NK-92 (cell line): ENCODE data around the gene CAMK2D.
"Not testable (repeated sequence)": the region's sequence is repeated elsewhere in the genome, so short reads cannot be mapped to it uniquely, and the experiment has no call there.

Experiments
- DNase-seq: peaks from one replicate; lab custom pipeline; 2025; ENCODE audit not compliant: unreplicated experiment; lab: John Stamatoyannopoulos, UW

The CAMK2D gene

DNA sequence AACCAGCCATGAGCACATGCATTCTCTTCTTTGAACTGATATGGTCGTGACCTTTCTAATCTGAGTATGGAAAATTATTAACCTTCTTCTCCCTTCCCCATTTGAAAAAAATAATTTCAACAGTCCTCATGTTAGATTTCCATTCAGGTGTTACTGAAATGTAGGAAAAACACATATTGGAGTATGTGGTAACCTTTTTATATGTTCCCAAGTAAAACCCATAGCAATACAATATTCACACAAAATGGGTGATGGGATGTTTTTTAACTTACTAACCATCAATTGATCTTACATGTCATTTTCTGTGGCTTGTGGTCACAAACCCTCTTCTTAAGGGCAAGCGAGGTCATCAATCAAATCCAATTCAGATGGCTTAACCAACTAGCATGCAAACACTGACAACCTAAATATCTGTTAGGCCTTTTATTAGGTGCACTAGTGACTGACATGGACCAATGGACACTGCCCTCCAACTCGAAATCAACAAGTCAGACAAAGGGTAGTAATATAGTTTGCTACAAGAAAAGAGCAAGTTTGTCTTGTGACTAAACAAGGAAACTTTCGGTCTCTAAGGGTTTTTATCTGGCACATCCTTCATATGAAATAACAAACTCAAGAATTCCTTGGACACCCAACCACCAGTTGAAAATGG lies 74.3 kb downstream of the CAMK2D start:
- no peak for DNase-seq

DNA sequence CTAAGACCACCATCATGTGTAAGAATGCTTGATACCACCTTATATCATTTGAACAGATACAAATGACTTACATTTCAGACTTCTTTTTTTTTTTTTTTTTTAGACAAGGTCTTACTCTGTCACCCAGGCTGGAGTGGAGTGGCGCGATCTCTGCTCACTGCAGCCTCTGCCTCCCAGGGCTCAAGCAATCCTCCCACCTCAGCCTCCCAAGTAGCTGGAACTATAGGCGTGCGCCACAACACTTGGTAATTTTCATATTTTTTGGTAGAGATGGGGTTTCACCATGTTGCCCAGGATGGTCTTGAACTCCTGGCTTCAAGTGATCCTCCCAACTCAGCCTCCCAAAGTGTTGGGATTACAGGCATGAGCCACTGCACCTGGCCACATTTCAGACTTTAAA lies 76.4 kb downstream of the CAMK2D start:
- DNase-seq, result not testable (repeated sequence)

DNA sequence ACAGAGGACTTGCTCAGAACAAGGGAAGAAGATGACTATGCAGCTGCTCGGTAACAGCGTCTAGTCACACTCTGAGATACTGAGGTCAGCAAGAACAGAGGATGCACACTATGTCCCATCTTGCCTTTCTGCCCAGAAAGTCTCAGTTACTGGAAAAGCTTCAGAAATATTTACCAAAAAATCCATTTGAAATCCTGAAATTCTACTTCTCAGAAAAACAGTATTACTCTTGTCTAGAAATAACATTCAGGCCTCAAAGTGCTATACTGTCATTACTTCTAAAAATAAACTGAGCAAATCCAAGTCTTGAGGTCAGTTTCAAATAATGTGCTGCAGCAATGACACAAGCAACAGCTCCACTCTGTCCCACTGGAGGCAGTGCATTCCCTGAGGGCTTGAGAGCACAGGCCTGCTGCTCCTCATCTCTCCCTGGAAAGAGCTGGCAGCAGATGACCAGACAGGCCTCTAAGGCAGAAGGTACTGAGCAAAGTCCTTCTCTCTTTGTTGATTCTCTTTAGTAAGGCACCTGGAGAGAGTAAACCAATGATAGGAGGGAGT lies 76.9 kb downstream of the CAMK2D start:
- no peak for DNase-seq

DNA sequence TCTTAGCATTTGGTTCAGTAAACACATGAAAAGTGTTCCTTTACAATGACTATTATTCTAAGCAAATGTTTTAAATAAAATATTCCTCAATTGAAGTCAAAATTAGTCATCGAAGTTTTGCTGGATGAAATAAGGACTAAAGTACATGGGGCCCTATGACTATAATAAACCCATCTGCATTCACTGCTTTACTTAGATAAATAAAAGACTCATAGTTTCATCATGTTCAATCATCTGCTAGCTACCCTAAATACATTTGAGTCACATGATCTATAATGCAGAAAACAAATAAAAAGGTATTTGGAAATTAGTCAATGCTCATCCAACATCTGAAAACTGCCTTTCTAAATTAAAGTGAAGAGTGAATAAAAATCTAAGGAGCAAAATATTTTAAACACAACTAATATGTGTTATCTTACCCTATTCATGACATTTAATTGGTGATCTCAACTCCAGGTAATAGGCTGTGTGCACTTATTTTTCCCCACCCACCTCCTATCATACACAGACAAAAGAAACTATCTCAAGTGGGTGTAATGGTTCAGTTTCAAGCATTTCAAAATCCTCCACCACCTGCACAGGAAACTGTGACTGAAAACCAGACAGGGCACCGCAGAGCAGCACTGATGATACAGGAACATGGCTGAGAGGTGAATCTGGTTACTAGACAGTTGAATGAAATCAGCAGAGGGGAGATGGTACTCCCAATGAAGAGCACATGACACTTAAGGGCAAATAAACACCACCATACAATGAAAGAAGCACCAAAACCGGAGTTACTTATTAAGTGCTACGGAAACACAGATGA lies 78.6 kb downstream of the CAMK2D start:
- DNase-seq, result no peak

DNA sequence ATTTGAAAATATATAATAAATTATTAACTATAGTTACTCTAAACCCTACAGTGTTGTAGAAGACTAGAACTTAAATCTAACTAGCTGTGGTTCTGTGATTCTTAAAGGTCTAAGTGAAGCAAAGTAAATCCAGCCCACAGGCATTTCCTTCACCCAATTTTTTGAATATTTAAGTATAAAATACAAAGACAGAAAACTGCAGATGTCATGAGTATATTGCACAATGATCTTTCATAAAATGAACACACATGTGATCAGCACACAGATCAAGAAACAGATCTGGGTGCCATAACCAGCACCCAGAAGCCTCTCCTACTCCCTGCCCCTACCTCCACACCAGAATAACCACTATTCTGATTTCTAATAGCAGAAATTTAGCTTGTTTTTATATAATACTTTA lies 82.9 kb downstream of the CAMK2D start:
- no peak for DNase-seq

DNA sequence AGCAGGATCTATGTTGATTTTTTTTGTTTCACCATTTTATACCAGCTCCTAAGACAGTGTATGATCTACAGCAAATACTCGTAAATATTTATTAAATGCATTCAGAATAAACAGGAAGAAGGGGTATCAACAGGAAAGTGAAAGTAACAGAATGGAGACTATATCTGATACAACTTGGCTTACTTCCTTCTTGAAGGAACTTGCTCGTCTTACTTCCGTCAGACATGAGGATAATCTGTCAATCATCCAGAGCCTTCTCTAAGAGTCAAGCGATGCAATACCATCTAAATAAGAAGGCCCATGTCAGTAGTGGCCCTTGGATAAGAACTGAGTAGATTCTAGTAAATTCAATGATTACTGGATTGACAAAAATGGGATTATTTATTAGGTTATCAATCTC lies 84.2 kb downstream of the CAMK2D start:
- no peak for DNase-seq

DNA sequence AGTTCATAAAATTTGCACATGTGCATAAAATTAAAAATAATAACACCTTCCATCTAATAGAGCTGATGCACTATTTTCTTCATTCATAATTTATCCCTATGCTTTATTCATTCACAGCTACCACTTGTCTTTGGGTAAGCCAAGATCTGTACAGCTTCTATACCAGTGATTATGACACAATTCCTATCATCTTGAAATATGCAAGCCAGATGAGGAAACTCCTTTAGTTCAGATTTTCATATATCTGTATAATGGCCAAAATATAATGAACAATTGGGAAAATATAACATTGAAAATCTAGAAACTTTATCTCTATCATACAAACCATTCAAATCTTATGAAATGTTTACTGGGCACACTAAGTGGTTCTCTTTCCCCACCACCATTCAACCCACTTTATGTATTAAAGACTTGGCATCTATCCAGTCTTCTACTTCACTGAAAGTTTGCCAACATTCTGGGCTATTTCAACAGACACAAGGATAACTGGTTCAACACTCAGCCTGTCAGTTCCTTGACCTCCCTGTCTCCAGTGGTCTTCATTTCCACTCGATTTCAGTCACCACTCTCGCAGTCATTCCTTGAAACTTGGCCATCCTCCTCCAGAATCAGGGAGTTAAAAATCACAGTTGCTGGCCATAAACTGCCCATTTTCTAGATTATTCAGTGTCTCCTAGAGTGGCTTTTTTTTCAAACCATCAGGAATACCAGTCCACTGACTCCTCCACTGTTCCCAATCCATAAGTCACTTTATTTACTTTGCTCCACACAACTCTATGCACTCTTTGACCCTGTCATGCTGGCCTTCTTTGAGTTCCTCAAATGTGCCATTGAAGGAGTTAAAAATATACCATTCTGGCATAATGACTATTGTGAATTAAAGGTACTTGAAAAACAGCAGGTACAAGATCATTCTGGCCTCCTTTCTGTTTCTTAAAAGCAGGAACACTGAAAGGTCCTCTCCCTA lies 85.5 kb downstream of the CAMK2D start:
- DNase-seq, result no peak

DNA sequence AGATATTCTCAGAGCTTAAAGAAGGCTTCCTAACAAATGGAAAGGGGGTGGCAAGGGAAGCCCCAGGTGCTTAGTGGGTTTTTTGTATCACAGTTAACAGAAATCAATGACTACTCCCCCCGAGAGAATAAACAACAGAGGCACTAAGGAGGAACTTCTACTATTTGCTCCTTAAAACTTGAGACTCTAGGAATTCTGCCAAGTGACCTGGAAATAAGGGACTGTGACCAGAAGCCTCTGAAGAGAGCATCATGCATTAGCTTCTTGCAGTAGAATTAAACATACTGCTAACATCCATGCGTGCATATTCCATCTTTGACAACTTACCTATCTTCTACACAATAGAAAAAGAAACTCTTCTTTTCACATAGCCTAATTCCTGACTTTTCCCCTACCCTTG lies 86.8 kb downstream of the CAMK2D start:
- DNase-seq, result no peak

DNA sequence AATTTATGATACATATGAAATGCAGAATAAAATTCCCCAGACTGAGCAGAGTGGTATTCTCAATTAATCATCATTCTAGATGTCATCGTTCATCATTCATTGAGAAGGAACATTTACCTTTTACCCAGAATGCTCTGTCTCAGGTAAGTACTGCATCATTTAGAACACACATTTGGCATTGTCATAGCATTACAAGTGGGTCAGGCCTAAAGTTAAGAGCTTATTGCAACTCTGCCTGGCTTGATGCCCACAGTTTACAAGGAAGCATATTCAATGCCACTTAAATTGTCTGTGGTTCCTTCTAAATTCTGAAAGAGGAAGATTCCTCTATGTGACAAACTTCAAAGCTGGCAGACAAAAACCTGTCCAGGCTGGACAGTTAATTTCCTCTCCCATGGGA lies 87.3 kb downstream of the CAMK2D start:
- no peak for DNase-seq

DNA sequence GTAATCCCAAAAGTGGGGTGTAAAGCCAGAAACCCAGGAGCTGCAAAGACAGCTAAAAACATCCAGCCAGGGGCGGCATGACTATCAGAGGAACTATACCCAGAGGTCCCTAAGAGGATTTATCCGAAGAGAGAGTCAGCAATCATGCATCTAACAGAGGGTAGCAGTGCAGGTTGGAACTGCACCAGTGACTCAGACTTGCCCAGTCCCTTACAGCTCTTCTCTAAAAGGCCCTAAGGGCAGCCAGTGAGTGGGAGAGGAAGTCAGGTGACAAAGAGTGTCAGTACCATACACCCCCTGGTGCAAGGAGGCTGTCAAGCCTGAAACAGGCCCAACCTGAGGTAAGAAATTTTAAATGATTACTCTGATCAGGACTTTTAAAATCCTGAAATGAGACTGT lies 88.1 kb downstream of the CAMK2D start:
- DNase-seq, result no peak

DNA sequence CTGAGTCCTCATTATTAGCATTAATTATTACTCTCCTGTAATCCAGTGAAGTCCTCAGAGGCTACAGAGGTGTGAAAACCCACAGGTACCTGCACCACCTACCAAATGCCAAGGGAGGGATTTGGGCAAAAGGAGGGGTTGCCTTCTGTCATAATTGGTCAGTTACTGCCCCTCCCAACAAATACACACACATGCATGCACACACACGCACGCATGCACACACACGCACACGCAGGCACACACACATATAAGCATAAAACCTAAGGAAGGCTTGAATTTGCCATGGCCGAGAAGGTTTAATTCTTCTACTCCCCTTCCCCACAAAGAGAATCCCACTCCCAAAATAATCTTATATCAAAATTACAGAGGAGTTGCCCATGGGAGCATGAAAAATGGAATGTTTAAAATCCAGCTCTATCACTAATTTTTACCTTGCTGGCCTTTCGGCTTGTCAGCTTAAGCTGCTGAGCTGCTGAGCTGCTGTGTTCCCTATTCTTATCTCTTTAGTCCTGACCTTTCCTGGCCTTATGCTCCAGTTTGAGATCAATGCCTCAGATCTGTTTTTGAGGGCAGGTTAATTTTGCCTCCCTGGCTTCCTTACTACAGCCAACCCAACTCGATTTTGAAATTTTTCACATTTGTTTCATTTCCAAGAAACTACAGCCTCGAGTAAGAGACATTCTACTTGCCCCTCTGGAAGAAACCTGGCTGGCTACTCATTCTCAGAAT lies 95.0 kb downstream of the CAMK2D start:
- no peak for DNase-seq

DNA sequence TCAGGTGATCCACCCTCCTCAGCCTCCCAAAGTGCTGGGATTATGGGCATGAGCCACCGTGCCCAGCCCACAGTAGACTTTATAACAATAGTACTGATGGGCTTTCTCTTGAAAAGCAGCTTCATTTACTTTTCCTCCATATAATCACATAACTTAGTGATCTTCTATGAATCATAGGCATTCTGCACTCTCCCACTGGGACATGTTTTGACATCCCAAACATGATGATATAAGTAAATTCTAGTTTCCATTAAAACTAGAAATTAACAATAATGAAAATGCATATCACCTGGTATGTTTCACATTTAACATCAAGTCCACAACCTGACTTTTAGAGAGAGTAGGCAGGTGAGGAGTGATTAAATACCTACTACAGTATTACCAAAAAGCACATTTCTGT lies 96.5 kb downstream of the CAMK2D start:
- DNase-seq, result no peak

DNA sequence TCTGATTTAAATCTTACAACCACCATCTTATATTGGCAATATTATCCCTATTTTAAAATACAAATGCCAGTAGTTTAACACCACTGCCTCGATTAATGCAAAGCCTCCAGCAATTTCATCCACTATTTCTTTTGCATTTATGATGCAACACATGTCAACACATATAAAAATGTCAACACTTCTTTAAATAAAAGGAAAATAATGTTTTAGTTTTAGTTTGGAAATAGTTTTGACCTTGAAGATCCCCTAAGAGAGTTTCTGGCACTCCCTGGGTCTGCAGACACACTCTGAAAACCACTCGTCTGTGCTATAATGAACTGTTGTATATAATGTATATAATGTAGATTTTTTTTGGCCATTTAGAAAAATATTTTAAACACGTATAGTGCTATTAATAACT lies 99.0 kb downstream of the CAMK2D start:
- DNase-seq, result no peak

DNA sequence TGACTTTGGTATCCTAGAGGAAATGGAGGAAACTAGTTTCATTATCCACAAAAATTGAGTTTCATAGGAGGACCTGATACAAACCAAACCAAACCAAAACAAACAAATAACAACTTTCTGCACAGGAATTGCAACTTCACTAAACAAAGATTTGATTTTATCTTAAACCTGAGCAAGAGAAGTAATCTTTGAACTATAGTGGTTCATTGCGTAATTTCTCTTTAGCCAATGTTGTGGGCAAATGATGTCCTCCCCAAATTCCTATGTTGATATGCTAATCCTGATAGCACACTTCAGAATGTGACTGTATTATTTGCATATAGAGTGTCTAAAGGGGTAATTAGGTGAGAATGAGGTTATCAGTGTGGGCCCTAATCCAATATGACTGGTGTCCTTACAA lies 102.4 kb downstream of the CAMK2D start:
- no peak for DNase-seq

DNA sequence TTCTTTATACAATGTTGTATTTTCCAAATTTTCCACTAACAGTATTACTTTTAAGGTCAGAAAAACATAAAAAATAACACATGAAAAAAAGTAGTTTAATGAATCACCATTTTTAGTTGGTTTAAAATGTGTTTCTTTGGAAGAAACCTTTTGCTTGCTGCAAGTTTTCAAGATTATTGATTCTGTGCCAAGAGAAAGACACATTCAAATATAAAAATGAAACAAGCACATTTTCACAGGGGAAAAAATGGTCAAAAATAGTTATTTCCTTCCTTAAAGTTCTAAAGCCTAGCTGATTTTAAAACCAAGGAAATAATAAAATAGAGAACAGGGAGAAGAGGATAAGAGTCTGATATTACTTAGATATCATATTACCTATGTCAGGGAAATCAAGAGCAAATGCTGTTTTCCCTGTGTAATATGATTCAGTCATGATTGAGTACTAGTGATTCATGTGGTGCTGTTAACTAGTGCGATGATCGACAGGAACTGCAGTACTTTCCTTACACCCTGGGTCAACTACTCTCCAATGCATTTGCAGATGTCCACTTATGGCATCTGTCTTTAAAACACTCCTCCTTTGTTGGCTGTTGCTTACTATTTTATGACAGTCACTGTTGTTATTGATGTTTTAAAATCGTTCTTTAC lies 103.8 kb downstream of the CAMK2D start:
- DNase-seq, result no peak

DNA sequence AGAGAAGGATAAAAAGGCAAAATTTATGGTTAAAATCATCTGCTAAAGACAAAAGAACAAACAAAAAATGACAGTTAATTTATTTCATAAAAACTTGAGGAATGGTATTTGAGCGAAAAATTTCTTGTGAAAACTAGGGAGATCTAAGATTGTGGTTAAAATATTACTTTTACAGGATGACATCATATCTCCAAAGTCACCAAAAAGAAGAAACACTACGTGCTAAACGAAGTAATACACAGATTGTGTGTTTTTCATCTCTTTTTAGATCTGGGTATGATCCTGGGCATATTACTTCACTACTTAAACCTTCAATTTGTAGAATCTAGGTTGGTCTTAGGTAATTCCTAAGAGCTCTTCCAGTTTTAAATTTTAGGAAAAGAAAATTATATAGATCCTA lies 107.7 kb downstream of the CAMK2D start:
- DNase-seq, result no peak

DNA sequence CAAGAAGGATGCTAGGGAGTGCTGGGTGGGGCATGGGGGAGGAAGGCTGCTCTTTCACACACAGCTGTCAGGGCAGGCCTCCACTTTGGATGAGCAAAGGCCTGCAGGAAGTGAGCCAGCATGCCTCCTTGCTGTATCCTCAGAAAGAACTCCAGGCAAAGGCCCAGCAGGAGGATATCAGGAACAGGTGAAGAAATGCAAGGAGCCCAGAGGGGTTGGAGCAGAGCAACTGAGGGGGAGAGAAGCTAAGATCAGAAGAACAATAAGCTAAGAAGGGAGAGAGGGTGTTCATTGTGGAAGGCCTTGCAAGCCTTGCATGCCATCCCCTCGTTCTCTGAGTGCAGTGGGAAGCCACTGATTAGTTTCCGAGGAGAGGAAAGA lies 115.1 kb downstream of the CAMK2D start:
- DNase-seq, result no peak

DNA sequence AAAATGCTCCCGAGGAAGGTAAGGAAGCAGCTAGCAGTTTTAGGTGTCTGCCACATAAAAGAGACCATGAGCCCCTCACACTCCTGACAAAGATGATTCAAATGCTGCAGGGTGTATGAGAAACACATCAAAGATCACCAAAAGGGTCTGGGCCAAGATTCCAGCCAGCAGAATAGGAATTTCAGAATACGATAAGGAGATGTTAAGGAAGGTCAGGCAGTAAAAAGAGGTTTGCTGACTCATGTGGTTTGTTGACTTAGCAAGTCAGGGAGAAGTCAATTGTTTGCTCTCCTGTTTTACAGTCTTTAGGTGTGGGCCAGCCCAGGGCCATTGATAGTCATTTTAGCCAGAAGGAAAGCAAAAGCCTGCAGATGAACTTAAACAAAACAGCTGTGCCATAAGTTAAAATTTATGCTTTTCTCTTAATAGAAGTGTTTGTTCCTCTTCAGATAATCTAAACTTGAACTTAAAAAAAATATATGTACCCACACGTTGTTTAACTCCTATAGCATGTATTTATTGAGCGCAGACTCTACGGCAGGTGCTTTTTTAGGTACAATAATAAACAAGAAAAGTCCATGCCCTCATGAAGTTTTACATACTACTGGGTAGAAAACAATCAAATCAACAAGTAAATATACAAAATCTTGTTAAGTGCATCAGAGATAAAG lies 115.6 kb downstream of the CAMK2D start:
- DNase-seq, result no peak

DNA sequence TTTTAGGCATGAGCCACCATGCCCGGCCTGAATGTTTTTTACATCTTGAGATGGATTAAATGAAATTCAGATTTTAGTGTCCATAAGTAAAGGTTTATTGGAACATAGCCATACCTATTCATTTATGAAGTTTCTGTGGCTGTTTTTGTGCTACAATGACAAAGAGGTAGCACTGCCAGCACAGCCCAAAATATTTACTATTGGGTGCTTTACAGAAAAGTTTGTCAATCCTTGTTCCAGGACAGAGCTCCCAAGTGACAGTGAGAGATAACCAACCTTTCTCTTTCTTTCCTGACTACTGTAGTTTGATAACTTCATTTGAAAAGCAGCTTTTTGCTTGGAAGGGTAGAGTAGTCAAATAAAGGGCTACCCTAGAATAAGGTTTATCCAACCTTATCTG lies 116.2 kb downstream of the CAMK2D start:
- no peak for DNase-seq

DNA sequence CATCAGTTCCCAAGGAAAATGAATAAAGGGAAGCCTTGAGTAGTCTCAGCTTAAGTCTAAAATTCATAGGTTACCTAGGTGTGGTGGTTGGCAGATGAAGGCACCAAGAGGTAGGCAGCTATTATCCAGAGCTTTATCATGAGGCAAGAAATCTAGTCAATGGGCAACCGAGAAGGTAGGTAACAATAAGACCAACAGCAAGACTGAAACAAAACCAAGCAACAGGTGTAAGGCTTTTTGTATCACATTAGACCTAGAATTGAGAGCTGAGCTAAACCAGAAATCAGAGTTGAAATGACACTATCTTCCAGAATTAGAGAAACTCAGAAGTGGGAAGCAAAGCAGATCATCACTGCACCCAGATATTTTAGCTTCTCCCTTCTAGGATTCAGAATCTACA lies 117.1 kb downstream of the CAMK2D start:
- DNase-seq, result no peak
